Measurements from ENCODE around the gene TRNT1. TPM values are rescaled to one million over a fixed set of nuclear protein-coding genes. Genes with fewer than 3 reads are reported as not detected.

TRNT1 gene
- total RNA-seq, 1 experiment from 2014 or later, result 22.8 TPM

DNA sequence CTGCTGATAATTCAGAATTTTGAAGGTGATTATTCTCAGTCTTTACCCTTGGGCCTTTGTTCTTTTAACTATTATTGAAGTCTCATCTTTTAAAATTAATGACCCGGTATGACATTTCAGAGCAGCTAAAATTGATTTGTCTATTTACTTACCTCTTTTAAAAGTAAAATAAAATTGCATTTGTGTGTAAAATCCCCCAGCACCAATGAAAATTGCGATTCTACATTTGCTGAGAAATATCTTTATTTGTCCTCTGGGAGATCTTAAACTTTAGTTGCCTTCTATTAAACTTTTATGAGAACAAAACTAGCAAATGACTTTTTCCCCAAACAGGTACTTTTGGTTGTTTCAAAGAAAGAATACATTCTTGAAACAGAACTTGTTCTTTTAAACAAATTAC is 9.1 kb upstream of the TRNT1 start:
- ChIA-PET CTCF (no interaction called here), POLR2A (no interaction called here)
- H3K9me3 ChIP-seq (ENCODE audit: control insufficient read depth, insufficient read depth, low read depth, low read length), result no peaks in the 10 kb centered on the region
- no peak for ATAC-seq
- no peaks in the 10 kb centered on the region for H3K36me3 ChIP-seq (ENCODE audit: control insufficient read depth, insufficient read depth, low read length)
- H3K27ac ChIP-seq (ENCODE audit: low read length), result no peak overlapping the region
- in situ Hi-C loops (cut with HindIII; ENCODE audit: low pct_unique_long_range_greater_than_20kb, low sequenced_read_pairs) (no loop called here), intact Hi-C loops (cut with micrococcal nuclease; ENCODE audit: unreplicated experiment) (no loop called here)
- TF ChIP-seq TCF7L2 (IDR thresholded peaks at IDR 0.05; ENCODE audit: low read depth, low read length), result no peak
- TF ChIP-seq, protein P1, sequence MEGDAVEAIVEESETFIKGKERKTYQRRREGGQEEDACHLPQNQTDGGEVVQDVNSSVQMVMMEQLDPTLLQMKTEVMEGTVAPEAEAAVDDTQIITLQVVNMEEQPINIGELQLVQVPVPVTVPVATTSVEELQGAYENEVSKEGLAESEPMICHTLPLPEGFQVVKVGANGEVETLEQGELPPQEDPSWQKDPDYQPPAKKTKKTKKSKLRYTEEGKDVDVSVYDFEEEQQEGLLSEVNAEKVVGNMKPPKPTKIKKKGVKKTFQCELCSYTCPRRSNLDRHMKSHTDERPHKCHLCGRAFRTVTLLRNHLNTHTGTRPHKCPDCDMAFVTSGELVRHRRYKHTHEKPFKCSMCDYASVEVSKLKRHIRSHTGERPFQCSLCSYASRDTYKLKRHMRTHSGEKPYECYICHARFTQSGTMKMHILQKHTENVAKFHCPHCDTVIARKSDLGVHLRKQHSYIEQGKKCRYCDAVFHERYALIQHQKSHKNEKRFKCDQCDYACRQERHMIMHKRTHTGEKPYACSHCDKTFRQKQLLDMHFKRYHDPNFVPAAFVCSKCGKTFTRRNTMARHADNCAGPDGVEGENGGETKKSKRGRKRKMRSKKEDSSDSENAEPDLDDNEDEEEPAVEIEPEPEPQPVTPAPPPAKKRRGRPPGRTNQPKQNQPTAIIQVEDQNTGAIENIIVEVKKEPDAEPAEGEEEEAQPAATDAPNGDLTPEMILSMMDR (IDR thresholded peaks at IDR 0.05), result no peak
- H3K4me3 ChIP-seq (ENCODE audit: low read depth in 2 of 2, low read length in 2 of 2), result no peak overlapping the region
- BruUV-seq (replicated peaks), result no TSS peak
- no peaks in the 10 kb centered on the region; the same call in 1 of the 2 replicates for H3K27me3 ChIP-seq (ENCODE audit: control insufficient read depth, insufficient read depth, low read length)
- H3K4me1 ChIP-seq (ENCODE audit: control insufficient read depth, insufficient read depth, low read length), result no peaks in the 10 kb centered on the region
- no peak for DNase-seq (ENCODE audit: low read depth, low spot score)

DNA sequence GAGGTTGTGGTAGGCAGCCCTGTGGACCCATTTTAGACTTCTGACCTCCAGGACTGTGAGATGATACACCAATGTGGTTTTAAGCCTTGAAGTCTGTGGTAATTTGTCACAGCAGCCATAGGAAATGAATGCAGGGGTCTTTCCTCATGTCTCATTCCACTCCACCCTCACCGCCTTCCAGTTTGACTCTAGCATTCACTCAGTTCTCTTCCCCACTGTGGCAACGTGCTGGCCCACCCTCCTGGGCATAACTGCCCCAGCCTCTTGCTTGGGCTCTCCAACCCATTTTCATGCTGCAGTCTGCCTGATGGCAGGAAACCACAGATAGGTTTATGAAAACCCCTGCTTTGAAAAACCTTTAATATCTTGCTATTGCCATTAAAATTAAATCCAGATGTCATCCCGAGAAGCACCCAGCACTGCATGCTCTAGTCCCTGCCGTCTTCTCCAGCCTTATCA is 7.3 kb upstream of the TRNT1 start:
- Histone ChIP-seq H3K27ac (ENCODE audit: low read length) (no peak overlapping the region), H3K27me3 (ENCODE audit: control insufficient read depth, insufficient read depth, low read length) (no peaks in the 10 kb centered on the region; the same call in 1 of the 2 replicates), H3K9me3 (ENCODE audit: control insufficient read depth, insufficient read depth, low read depth, low read length) (no peaks in the 10 kb centered on the region), H3K4me1 (ENCODE audit: control insufficient read depth, insufficient read depth, low read length) (no peaks in the 10 kb centered on the region), H3K36me3 (ENCODE audit: control insufficient read depth, insufficient read depth, low read length) (no peaks in the 10 kb centered on the region), H3K4me3 (ENCODE audit: low read depth in 2 of 2, low read length in 2 of 2) (no peak overlapping the region)
- no peak for ATAC-seq
- in situ Hi-C loops (cut with HindIII; ENCODE audit: low pct_unique_long_range_greater_than_20kb, low sequenced_read_pairs), result no loop called here
- no peak for DNase-seq (ENCODE audit: low read depth, low spot score)
- BruUV-seq (replicated peaks), result no TSS peak
- ChIA-PET POLR2A (no interaction called here), CTCF (no interaction called here)
- TF ChIP-seq, protein P1 (IDR thresholded peaks at IDR 0.05), result no peak
- TF ChIP-seq, protein P2, sequence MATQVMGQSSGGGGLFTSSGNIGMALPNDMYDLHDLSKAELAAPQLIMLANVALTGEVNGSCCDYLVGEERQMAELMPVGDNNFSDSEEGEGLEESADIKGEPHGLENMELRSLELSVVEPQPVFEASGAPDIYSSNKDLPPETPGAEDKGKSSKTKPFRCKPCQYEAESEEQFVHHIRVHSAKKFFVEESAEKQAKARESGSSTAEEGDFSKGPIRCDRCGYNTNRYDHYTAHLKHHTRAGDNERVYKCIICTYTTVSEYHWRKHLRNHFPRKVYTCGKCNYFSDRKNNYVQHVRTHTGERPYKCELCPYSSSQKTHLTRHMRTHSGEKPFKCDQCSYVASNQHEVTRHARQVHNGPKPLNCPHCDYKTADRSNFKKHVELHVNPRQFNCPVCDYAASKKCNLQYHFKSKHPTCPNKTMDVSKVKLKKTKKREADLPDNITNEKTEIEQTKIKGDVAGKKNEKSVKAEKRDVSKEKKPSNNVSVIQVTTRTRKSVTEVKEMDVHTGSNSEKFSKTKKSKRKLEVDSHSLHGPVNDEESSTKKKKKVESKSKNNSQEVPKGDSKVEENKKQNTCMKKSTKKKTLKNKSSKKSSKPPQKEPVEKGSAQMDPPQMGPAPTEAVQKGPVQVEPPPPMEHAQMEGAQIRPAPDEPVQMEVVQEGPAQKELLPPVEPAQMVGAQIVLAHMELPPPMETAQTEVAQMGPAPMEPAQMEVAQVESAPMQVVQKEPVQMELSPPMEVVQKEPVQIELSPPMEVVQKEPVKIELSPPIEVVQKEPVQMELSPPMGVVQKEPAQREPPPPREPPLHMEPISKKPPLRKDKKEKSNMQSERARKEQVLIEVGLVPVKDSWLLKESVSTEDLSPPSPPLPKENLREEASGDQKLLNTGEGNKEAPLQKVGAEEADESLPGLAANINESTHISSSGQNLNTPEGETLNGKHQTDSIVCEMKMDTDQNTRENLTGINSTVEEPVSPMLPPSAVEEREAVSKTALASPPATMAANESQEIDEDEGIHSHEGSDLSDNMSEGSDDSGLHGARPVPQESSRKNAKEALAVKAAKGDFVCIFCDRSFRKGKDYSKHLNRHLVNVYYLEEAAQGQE (IDR thresholded peaks at IDR 0.05; ENCODE audit: insufficient read depth in 1 of 2, low read depth in 2 of 2, low read length in 1 of 2), result no peak
- TF ChIP-seq POLR2AphosphoS5 (IDR thresholded peaks at IDR 0.05; ENCODE audit: low read depth, low read length), result no peak
- TF ChIP-seq TCF7L2 (IDR thresholded peaks at IDR 0.05; ENCODE audit: low read depth, low read length), result no peak
- TF ChIP-seq SIN3A (IDR thresholded peaks at IDR 0.05; ENCODE audit: borderline replicate concordance, insufficient read depth, low read depth, low read length), result no peak
- intact Hi-C loops (cut with micrococcal nuclease; ENCODE audit: unreplicated experiment), result no loop called here

All from Panc1 (cell line).